IMR-90 (cell line): ENCODE data around the gene NRL.

ENCODE experiments used
- BHLHE40 ChIP-seq: fragments of 150-350 bp; IDR thresholded peaks from 2 replicates; pipeline ENCODE4 v1.6.1; 2016; ENCODE audit warnings: mild to moderate bottlenecking, low read depth, low read length
- CEBPB ChIP-seq: IDR thresholded peaks from 2 replicates; pipeline ENCODE4 v1.6.1; 2012; ENCODE audit warnings: low read depth, low read length, improper control_type of control experiment
- CHD1 ChIP-seq: IDR thresholded peaks from 2 replicates; pipeline ENCODE4 v1.6.1; 2012; ENCODE audit warnings: low read depth, low read length, improper control_type of control experiment
- FOS ChIP-seq: fragments of 150-350 bp; IDR thresholded peaks from 2 replicates; pipeline ENCODE4 v1.6.1; 2016; ENCODE audit warnings: low read depth, low read length
- MAZ ChIP-seq: IDR thresholded peaks from 2 replicates; pipeline ENCODE4 v1.6.1; 2012; ENCODE audit warnings: low read depth, mild to moderate bottlenecking, low read length, improper control_type of control experiment, moderate library complexity, borderline replicate concordance
- MXI1 ChIP-seq: IDR thresholded peaks from 2 replicates; pipeline ENCODE4 v1.6.1; 2012; ENCODE audit warnings: low read depth, mild to moderate bottlenecking, low read length, moderate library complexity, borderline replicate concordance
- POLR2A ChIP-seq: IDR thresholded peaks from 2 replicates; pipeline ENCODE4 v1.6.1; 2012; ENCODE audit warnings: mild to moderate bottlenecking, low read depth, low read length
- RCOR1 ChIP-seq: IDR thresholded peaks from 2 replicates; pipeline ENCODE4 v1.6.1; 2012; ENCODE audit warnings: mild to moderate bottlenecking, low read length, improper control_type of control experiment; ENCODE audit not compliant: insufficient replicate concordance
- RFX5 ChIP-seq: IDR thresholded peaks from 2 replicates; pipeline ENCODE4 v1.8.0; 2012; ENCODE audit warnings: low read depth, mild to moderate bottlenecking, low read length, moderate library complexity
- TF ChIP-seq, protein P1 (sequence below): conservative IDR thresholded peaks from 2 replicates; pipeline ENCODE4 v1.5.1; 2012; ENCODE audit warnings: mild to moderate bottlenecking, low read depth, low read length, improper control_type of control experiment
- TF ChIP-seq, protein P2 (sequence below): fragments of 150-350 bp; IDR thresholded peaks from 2 replicates; pipeline ENCODE4 v1.6.1; 2017; ENCODE audit warnings: mild to moderate bottlenecking, antibody characterized with exemption, low read length, low read depth

DNA sequence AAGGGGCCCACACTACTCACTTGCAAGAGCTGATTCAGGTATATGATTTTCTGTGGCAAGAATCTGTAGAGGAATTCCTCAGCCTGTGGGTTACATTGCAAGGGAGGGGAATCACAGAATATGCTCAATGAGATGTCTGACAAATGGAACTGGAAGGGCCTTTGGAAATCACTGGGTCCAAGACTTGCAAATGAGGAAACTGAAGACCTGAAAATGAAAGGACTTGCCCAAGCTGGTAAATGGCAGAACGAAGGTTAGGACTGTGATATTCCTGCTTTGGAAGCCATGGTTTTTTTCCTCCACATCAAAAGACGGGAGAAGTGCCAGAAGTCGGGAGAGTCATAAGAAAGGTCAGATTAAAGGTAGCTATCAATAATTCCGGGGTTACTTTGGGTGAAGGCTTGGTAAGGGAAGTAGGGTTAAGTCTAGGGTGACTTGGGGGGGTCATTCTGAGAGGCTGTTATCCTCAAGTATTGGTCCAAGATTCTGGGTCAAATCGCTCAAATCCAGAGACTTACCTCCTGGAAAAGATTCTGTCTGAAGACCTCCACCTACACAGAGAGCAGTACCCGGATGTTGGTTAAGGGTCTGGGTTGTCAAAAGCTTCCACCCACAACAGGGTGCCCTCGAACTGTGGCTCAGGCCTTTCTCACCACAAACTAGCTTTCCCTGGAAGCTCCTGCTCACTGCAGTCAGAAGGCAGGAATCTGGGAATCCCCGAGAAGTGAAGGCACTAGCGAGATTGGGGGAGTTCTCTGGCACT is 31.1 kb upstream of the NRL start:
- TF ChIP-seq CHD1 (no peak), POLR2A (no peak), MAZ (no peak), CEBPB (no peak), FOS (no peak), MXI1 (no peak), BHLHE40 (no peak), RCOR1 (no peak), RFX5 (no peak)
- TF ChIP-seq, protein P1, sequence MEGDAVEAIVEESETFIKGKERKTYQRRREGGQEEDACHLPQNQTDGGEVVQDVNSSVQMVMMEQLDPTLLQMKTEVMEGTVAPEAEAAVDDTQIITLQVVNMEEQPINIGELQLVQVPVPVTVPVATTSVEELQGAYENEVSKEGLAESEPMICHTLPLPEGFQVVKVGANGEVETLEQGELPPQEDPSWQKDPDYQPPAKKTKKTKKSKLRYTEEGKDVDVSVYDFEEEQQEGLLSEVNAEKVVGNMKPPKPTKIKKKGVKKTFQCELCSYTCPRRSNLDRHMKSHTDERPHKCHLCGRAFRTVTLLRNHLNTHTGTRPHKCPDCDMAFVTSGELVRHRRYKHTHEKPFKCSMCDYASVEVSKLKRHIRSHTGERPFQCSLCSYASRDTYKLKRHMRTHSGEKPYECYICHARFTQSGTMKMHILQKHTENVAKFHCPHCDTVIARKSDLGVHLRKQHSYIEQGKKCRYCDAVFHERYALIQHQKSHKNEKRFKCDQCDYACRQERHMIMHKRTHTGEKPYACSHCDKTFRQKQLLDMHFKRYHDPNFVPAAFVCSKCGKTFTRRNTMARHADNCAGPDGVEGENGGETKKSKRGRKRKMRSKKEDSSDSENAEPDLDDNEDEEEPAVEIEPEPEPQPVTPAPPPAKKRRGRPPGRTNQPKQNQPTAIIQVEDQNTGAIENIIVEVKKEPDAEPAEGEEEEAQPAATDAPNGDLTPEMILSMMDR, result no peak
- TF ChIP-seq, protein P2, sequence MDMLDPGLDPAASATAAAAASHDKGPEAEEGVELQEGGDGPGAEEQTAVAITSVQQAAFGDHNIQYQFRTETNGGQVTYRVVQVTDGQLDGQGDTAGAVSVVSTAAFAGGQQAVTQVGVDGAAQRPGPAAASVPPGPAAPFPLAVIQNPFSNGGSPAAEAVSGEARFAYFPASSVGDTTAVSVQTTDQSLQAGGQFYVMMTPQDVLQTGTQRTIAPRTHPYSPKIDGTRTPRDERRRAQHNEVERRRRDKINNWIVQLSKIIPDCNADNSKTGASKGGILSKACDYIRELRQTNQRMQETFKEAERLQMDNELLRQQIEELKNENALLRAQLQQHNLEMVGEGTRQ, result no peak
